ENCODE results near the gene USF2. TPM values are rescaled to one million over a fixed set of nuclear protein-coding genes. Genes with fewer than 3 reads are reported as not detected.

Gene USF2
- total RNA-seq, 3 donors from 2014 or later = 94.5 to 131 (median 116) TPM

- ATAC-seq (peak; percentile 84), DNase-seq (no peak)
- intact Hi-C loops (cut with DNase I, micrococcal nuclease) = no loop called here
- H3K36me3 ChIP-seq (ENCODE audit: low read depth) = no peaks in the 10 kb centered on the region
- H3K9me3 ChIP-seq = no peaks in the 10 kb centered on the region
- no peaks in the 10 kb centered on the region for H3K4me1 ChIP-seq (ENCODE audit: low read depth)
- TF ChIP-seq, protein P1, sequence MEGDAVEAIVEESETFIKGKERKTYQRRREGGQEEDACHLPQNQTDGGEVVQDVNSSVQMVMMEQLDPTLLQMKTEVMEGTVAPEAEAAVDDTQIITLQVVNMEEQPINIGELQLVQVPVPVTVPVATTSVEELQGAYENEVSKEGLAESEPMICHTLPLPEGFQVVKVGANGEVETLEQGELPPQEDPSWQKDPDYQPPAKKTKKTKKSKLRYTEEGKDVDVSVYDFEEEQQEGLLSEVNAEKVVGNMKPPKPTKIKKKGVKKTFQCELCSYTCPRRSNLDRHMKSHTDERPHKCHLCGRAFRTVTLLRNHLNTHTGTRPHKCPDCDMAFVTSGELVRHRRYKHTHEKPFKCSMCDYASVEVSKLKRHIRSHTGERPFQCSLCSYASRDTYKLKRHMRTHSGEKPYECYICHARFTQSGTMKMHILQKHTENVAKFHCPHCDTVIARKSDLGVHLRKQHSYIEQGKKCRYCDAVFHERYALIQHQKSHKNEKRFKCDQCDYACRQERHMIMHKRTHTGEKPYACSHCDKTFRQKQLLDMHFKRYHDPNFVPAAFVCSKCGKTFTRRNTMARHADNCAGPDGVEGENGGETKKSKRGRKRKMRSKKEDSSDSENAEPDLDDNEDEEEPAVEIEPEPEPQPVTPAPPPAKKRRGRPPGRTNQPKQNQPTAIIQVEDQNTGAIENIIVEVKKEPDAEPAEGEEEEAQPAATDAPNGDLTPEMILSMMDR (IDR thresholded peaks at IDR 0.05) = no peak
- H3K4me3 ChIP-seq = no peak overlapping the region
These were observed 28.4 kb upstream of the USF2 start for GRCh38 chr19:35240327-35240726.

- Histone ChIP-seq H3K36me3 (ENCODE audit: low read depth) (no peaks in the 10 kb centered on the region), H3K4me1 (ENCODE audit: low read depth) (no peaks in the 10 kb centered on the region), H3K4me3 (no peak overlapping the region), H3K9me3 (no peaks in the 10 kb centered on the region)
- no peak for DNase-seq
- TF ChIP-seq, protein P1 (IDR thresholded peaks at IDR 0.05) = no peak
- no peak for ATAC-seq
- intact Hi-C loops (cut with DNase I, micrococcal nuclease) = no loop called here
These were observed 27.3 kb upstream of the USF2 start for GRCh38 chr19:35241417-35241816.

GRCh38 chr19:35246466-35247092 lies 22.2 kb upstream of the USF2 start:
- Histone ChIP-seq H3K4me3 (no peak overlapping the region), H3K9me3 (no peaks in the 10 kb centered on the region), H3K4me1 (ENCODE audit: low read depth) (peaks cover 20% of the 10 kb centered on the region), H3K36me3 (ENCODE audit: low read depth) (no peaks in the 10 kb centered on the region)
- intact Hi-C loops (cut with DNase I, micrococcal nuclease) = loop anchor here in 1 of 2 donors (5.0 kb wide), 1 partner anchor 401 kb away; the partner anchor contains the start of gene COX6B1
- no peak for ATAC-seq
- no peak for DNase-seq
- TF ChIP-seq, protein P1 (IDR thresholded peaks at IDR 0.05) = no peak

GRCh38 chr19:35247526-35248309 lies 21.0 kb upstream of the USF2 start:
- DNase-seq (peak; percentile 92 to 94 (median 93)), ATAC-seq (peak; percentile 80)
- no peaks in the 10 kb centered on the region for H3K9me3 ChIP-seq
- H3K36me3 ChIP-seq (ENCODE audit: low read depth) = no peaks in the 10 kb centered on the region
- intact Hi-C loops (cut with DNase I, micrococcal nuclease) = loop anchor here in 1 of 2 donors (5.0 kb wide), 1 partner anchor 400 kb away; the partner anchor contains the start of gene COX6B1
- peak overlapping the region; percentile 77 for H3K4me3 ChIP-seq
- peaks cover 20% of the 10 kb centered on the region for H3K4me1 ChIP-seq (ENCODE audit: low read depth)
- TF ChIP-seq, protein P1 (IDR thresholded peaks at IDR 0.05) = peak; percentile 56

GRCh38 chr19:35248310-35249145 lies 20.2 kb upstream of the USF2 start, which contains the start of gene LSR:
Gene LSR (plus strand): TSS chr19:35249002. CDS start chr19:35249023, 21 bp downstream.
- intact Hi-C loops (cut with DNase I, micrococcal nuclease) = loop anchor here in 1 of 2 donors (5.0 kb wide), 1 partner anchor 399 kb away; the partner anchor contains the start of gene COX6B1
- ATAC-seq (peak; percentile 91), DNase-seq (peak; percentile 93 to 95 (median 93))
- peaks cover 20% of the 10 kb centered on the region for H3K4me1 ChIP-seq (ENCODE audit: low read depth)
- no peaks in the 10 kb centered on the region for H3K9me3 ChIP-seq
- no peaks in the 10 kb centered on the region for H3K36me3 ChIP-seq (ENCODE audit: low read depth)
- H3K4me3 ChIP-seq = peak within 1 kb of the TSS; percentile 77
- TF ChIP-seq, protein P1 (IDR thresholded peaks at IDR 0.05) = no peak

All from mucosa of descending colon (tissue), 3 donors.